HepG2 (cell line): ENCODE results near the gene CHFR. TPM values are rescaled to one million over a fixed set of nuclear protein-coding genes. Genes with fewer than 3 reads are reported as not detected.

Experiments used
- FUBP1 ChIP-seq: sonication (generic); formaldehyde crosslinking; IDR thresholded peaks from 2 replicates; pipeline ENCODE4 v1.5.1; 2020; ENCODE audit warnings: missing genetic modification reagents, mild to moderate bottlenecking, borderline replicate concordance
- KIAA2018 ChIP-seq: sonication (generic); formaldehyde crosslinking; IDR thresholded peaks from 2 replicates; pipeline ENCODE4 v1.5.0; 2020; ENCODE audit warnings: mild to moderate bottlenecking, missing genetic modification reagents, borderline replicate concordance
- SMAD9 ChIP-seq: sonication (generic); formaldehyde crosslinking; IDR thresholded peaks from 2 replicates; pipeline ENCODE4 v1.5.1; 2020; ENCODE audit warnings: mild to moderate bottlenecking, missing genetic modification reagents
- polyA plus RNA-seq, 8 experiments: library from polyadenylated mRNA; depleted of rRNA in 3 of 8; stranded (reverse) in 7 of 8; unstranded in 1 of 8; fragments of >200 nt; fragmentation: Illumina TruSeq in 4 of 8; extraction: Trizol in 4 of 8; gene quantifications; 2 replicates each; pipeline versions ENCODE4 v1.2.1 to v1.2.3, GENCODE V29; 2011 to 2016; ENCODE audit warnings: low read depth in 4 of 8, missing spikeins in 1 of 8, mixed read lengths in 1 of 8; ENCODE audit not compliant: insufficient read depth in 1 of 8
- total RNA-seq, 5 experiments: library from RNA; depleted of rRNA; stranded (reverse); fragments of >200 nt; fragmentation: Illumina TruSeq; extraction: Trizol; gene quantifications; 2 replicates each; pipeline ENCODE4 v1.2.3, GENCODE V29; 2016; ENCODE audit warnings: low read depth in 1 of 5

CHFR gene
- total and polyA plus RNA-seq, 2 of the 13 experiments (the other 11 are each of a cell fraction or from before 2014, with no cell fraction given), result 21.4 to 21.5 TPM

GRCh38 chr12:132828706-132829534, 58.5 kb downstream of the CHFR start, which contains the start of gene GOLGA3 (continued):
- no peak for TF ChIP-seq KIAA2018 (CRISPR knock-in tag)
- TF ChIP-seq SMAD9 (CRISPR knock-in tag), result no peak
- TF ChIP-seq FUBP1, result no peak
- TF ChIP-seq, all 625 proteins: peak for 236
